HEK293 (cell line): Measurements from ENCODE around the gene NUDT16L1.
A peak's percentile ranks its signal among the peaks of the same experiment; 100 is the strongest.

Source experiments
- CTCF ChIA-PET: fragments of 350-600 bp; formaldehyde crosslinking; extraction: SDS; loops from one replicate; lab custom pipeline; 2021; ENCODE audit warnings: antibody characterized with exemption; lab: Yijun Ruan, JAX
- POLR2A ChIA-PET: fragments of 300-600 bp; formaldehyde crosslinking; extraction: SDS; loops from one replicate; lab custom pipeline; 2020; ENCODE audit warnings: antibody characterized with exemption, inconsistent platforms; lab: Yijun Ruan, JAX
- H3K27ac ChIP-seq: fragments of 200-500 bp; sonication (Bioruptor generic); 2 replicates; pipeline ENCODE4 v1.5.1; 2014; ENCODE audit warnings: low read depth, low read length, control low read depth, inconsistent platforms; ENCODE audit errors: extremely low read depth
- H3K36me3 ChIP-seq, 2 experiments: fragments of 200-500 bp in 1 of 2; sonication (Bioruptor generic) in 1 of 2; 1 replicate in 1 of 2; 2 replicates in 1 of 2; pipeline ENCODE4 v1.5.1; 2014 to 2017; ENCODE audit warnings: inconsistent platforms in 2 of 2, low read length in 2 of 2; ENCODE audit not compliant: control insufficient read depth in 2 of 2, insufficient read depth in 1 of 2
- H3K4me1 ChIP-seq: fragments of 200-500 bp; sonication (Bioruptor generic); 2 replicates; pipeline ENCODE4 v1.5.1; 2014; ENCODE audit warnings: mild to moderate bottlenecking, low read length, inconsistent platforms; ENCODE audit not compliant: control insufficient read depth, insufficient read depth
- H3K4me3 ChIP-seq: 2 replicates; pipeline ENCODE4 v1.5.1; 2011; ENCODE audit warnings: low read depth, mild to moderate bottlenecking, control low read depth, low read length, moderate library complexity
- H3K9me3 ChIP-seq: fragments of 200-500 bp; sonication (Bioruptor generic); 2 replicates; pipeline ENCODE4 v1.5.1; 2014; ENCODE audit warnings: low read depth, low read length, inconsistent platforms; ENCODE audit not compliant: control insufficient read depth, insufficient read depth
- BCL11A ChIP-seq: fragments of 450-650 bp; formaldehyde crosslinking; IDR thresholded peaks from 2 replicates; pipeline ENCODE4 v1.5.1; 2016; ENCODE audit warnings: low read depth, missing biosample characterization, missing genetic modification characterization
- RBAK ChIP-seq: fragments of 450-650 bp; formaldehyde crosslinking; IDR thresholded peaks from 2 replicates; pipeline ENCODE4 v1.5.1; 2016; ENCODE audit warnings: missing biosample characterization, missing genetic modification characterization
- SCRT1 ChIP-seq: fragments of 450-650 bp; formaldehyde crosslinking; IDR thresholded peaks from 2 replicates; pipeline ENCODE4 v1.5.1; 2016; ENCODE audit warnings: missing biosample characterization, missing genetic modification characterization, borderline replicate concordance
- SCRT2 ChIP-seq: fragments of 450-650 bp; formaldehyde crosslinking; IDR thresholded peaks from 2 replicates; pipeline ENCODE4 v1.5.1; 2016; ENCODE audit warnings: missing biosample characterization, missing genetic modification characterization
- SP2 ChIP-seq: fragments of 450-650 bp; formaldehyde crosslinking; IDR thresholded peaks from 2 replicates; pipeline ENCODE4 v1.5.1; 2016; ENCODE audit warnings: missing biosample characterization, missing genetic modification characterization
- SP3 ChIP-seq: fragments of 450-650 bp; formaldehyde crosslinking; IDR thresholded peaks from 2 replicates; pipeline ENCODE4 v1.5.1; 2016; ENCODE audit warnings: missing biosample characterization, missing genetic modification characterization
- ZBTB21 ChIP-seq: fragments of 450-650 bp; formaldehyde crosslinking; IDR thresholded peaks from 2 replicates; pipeline ENCODE4 v1.5.1; 2017; ENCODE audit warnings: missing biosample characterization, missing genetic modification characterization
- ZBTB48 ChIP-seq: fragments of 450-650 bp; formaldehyde crosslinking; IDR thresholded peaks from 2 replicates; pipeline ENCODE4 v1.5.1; 2016; ENCODE audit warnings: missing biosample characterization, missing genetic modification characterization
- ZBTB7A ChIP-seq: fragments of 450-650 bp; formaldehyde crosslinking; IDR thresholded peaks from 2 replicates; pipeline ENCODE4 v1.5.1; 2016; ENCODE audit warnings: low read depth, missing biosample characterization, missing genetic modification characterization
- ZNF155 ChIP-seq: fragments of 450-650 bp; formaldehyde crosslinking; IDR thresholded peaks from 2 replicates; pipeline ENCODE4 v1.5.1; 2016; ENCODE audit warnings: missing biosample characterization, missing genetic modification characterization
- ZNF335 ChIP-seq: fragments of 450-650 bp; formaldehyde crosslinking; conservative IDR thresholded peaks from 2 replicates; pipeline ENCODE4 v1.5.1; 2016; ENCODE audit warnings: missing biosample characterization, missing genetic modification characterization
- ZNF366 ChIP-seq: fragments of 450-650 bp; formaldehyde crosslinking; conservative IDR thresholded peaks from 2 replicates; pipeline ENCODE4 v1.5.1; 2016; ENCODE audit warnings: missing biosample characterization, missing genetic modification characterization
- ZNF560 ChIP-seq: fragments of 450-650 bp; formaldehyde crosslinking; IDR thresholded peaks from 2 replicates; pipeline ENCODE4 v1.5.1; 2017; ENCODE audit warnings: missing biosample characterization, missing genetic modification characterization, borderline replicate concordance
- ZNF596 ChIP-seq: fragments of 450-650 bp; IDR thresholded peaks from 2 replicates; pipeline ENCODE4 v1.5.0; 2018; ENCODE audit warnings: missing biosample characterization, mild to moderate bottlenecking, missing genetic modification characterization, moderate library complexity
- ZNF600 ChIP-seq: fragments of 450-650 bp; formaldehyde crosslinking; IDR thresholded peaks from 2 replicates; pipeline ENCODE4 v1.5.1; 2016; ENCODE audit warnings: missing biosample characterization, missing genetic modification characterization
- ZNF768 ChIP-seq: fragments of 450-650 bp; formaldehyde crosslinking; IDR thresholded peaks from 2 replicates; pipeline ENCODE4 v1.5.1; 2018; ENCODE audit warnings: missing biosample characterization, mild to moderate bottlenecking, missing genetic modification characterization
- ZNF785 ChIP-seq: fragments of 450-650 bp; formaldehyde crosslinking; IDR thresholded peaks from 2 replicates; pipeline ENCODE4 v1.5.1; 2016; ENCODE audit warnings: missing biosample characterization, missing genetic modification characterization
- TF ChIP-seq, protein P1 (sequence below): fragments of 450-650 bp; formaldehyde crosslinking; IDR thresholded peaks from 2 replicates; pipeline ENCODE4; 2016; ENCODE audit warnings: missing biosample characterization, missing genetic modification characterization
- TF ChIP-seq, protein P2 (sequence below): fragments of 450-650 bp; formaldehyde crosslinking; IDR thresholded peaks from 2 replicates; pipeline ENCODE4 v1.5.1; 2016; ENCODE audit warnings: missing biosample characterization, missing genetic modification characterization
- TF ChIP-seq, protein P3 (sequence below): fragments of 450-650 bp; formaldehyde crosslinking; IDR thresholded peaks from 2 replicates; pipeline ENCODE4 v1.5.1; 2017; ENCODE audit warnings: missing biosample characterization, missing genetic modification characterization
- TF ChIP-seq, protein P4 (sequence below): fragments of 450-650 bp; formaldehyde crosslinking; IDR thresholded peaks from 2 replicates; pipeline ENCODE4 v1.5.1; 2017; ENCODE audit warnings: missing biosample characterization, missing genetic modification characterization

NUDT16L1 gene

DNA sequence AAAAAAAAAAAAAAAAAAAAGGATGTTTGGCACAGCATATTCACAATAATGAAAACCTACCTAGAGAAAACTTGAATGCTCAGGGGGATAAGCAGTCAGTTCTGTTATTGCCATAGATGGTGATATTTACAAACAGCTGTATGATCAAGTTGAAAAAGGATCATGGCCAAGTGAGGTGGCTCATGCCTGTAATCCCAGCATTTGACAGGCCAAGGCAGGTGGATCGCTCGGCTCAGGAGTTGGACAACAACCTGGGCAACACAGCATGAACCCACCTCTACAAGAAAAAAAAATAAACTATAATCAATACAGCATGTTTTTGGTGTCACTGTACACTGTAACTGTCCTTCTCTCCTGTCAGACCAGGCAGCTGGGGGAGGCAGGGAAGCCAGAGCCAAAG lies 21.6 kb downstream of the NUDT16L1 start (continued):
- no peak for TF ChIP-seq RBAK (tag by site-specific recombination)
- no peak for TF ChIP-seq ZNF768 (tag by site-specific recombination)
- no peak for TF ChIP-seq SP2
- TF ChIP-seq, protein P1, sequence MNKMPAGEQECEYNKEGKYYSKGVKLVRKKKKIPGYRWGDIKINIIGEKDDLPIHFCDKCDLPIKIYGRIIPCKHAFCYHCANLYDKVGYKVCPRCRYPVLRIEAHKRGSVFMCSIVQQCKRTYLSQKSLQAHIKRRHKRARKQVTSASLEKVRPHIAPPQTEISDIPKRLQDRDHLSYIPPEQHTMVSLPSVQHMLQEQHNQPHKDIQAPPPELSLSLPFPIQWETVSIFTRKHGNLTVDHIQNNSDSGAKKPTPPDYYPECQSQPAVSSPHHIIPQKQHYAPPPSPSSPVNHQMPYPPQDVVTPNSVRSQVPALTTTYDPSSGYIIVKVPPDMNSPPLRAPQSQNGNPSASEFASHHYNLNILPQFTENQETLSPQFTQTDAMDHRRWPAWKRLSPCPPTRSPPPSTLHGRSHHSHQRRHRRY (tag by site-specific recombination): no peak

DNA sequence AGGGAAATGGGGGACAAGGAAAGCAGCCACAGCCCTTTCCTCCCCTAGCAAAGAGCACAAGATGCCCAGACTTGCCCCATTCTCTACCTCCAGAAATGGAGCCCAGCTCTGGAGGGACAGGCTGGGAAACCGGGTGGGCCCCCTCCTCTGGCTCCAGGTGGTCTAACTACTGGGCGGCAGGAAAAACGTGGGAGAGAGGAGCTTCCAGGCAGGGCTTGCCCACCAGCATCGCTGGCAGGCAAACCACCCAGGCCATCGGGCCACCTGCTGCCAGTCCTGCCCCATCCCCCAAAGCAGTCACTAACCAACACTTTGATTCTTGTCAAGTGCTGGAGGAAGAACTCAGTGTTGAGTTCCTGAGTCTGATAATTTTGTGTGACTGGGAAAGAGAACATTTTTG lies 25.1 kb downstream of the NUDT16L1 start:
- peaks cover 9 to 35% of the 10 kb centered on the region in 2 experiments; a peak in 2 of 3 replicates for H3K36me3 ChIP-seq
- no peak for TF ChIP-seq SP3
- TF ChIP-seq ZNF335 (tag by site-specific recombination): no peak
- TF ChIP-seq, all 188 proteins: peak for 0
- H3K4me3 ChIP-seq: no peak overlapping the region
- H3K9me3 ChIP-seq: no peaks in the 10 kb centered on the region
- H3K4me1 ChIP-seq: no peaks in the 10 kb centered on the region
- ChIA-PET POLR2A (no interaction called here), CTCF (no interaction called here)
- H3K27ac ChIP-seq: no peak overlapping the region

DNA sequence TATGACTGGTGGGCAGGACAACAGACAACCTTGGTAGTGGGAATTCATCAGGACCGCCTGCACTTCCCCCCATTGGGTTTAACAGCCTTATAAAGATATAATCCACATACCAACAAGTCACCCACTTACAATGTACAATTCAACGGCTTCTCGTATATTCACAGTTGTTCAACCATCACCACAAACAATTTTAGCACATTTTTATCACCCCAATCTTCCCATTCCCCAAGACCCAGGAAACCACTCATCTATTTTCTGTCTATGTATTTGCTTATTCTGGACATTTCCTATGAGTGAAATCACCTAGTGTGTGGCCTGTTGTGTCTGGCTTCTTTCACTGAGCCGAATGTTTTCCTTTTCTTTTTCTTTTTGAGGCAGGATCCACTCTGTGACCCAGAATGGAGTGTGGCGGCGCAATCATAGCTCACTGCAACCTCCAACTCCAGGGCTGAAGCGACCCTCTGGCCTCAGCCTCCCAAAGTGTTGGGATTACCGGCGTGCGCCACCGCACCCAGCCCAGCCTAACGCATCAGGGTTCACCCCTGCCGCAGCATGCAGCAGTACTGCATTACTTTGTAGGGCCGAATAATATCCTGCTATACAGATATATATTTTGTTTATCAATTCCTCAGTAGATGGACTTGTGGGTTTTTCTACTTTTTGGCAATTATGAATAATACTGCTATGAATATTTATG lies 29.9 kb downstream of the NUDT16L1 start:
- Histone ChIP-seq H3K9me3 (no peaks in the 10 kb centered on the region), H3K4me1 (no peaks in the 10 kb centered on the region), H3K36me3 (peaks cover 11 to 49% of the 10 kb centered on the region in 2 experiments; a peak in 2 of 3 replicates), H3K4me3 (no peak overlapping the region), H3K27ac (no peak overlapping the region)
- ChIA-PET POLR2A (no interaction called here), CTCF (interaction anchor here (0.6 to 0.7 kb wide), 2 partner anchors 67 to 211 kb away, joined by 3 read pairs; no protein-coding TSS in a partner anchor)
- no peak for TF ChIP-seq ZBTB21
- no peak for TF ChIP-seq ZBTB7A (tag by site-specific recombination)
- TF ChIP-seq ZNF596 (tag by site-specific recombination): no peak
- TF ChIP-seq SCRT2 (tag by site-specific recombination): no peak
- no peak for TF ChIP-seq ZNF560 (tag by site-specific recombination)
- TF ChIP-seq, all 188 proteins: peak for 0

DNA sequence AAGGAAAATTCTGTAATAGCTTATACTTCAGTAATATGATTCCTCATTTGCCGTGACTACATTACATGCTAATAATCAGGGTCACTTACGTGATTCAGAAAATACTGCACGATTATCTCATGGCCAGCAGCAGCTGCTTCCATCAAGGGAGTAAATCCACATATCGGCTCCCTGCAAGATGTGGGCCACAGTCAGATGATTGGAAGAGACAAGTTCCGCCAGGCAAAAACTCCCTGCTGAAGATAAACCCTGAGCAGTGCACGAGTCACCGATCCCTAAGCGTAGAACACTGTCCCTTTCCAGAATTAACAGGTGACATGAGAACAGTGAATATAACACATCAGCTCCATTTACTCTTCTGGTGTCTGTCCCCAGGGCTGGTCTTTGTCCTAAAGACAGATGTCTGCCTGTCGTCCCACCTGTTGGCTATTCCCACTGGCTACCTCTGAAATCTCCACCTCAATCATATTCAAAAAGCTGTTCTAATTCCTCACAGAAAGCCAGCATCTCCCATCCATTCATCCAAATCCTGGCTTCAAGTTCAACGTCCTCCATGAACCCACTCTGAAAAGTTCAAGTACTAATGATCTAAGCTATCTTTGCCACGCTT lies 31.4 kb downstream of the NUDT16L1 start:
- TF ChIP-seq SCRT2 (tag by site-specific recombination) (peak; percentile 69), BCL11A (tag by site-specific recombination) (no peak), SCRT1 (peak; percentile 54; the same call in 1 of the 2 replicates), ZNF600 (tag by site-specific recombination) (no peak), ZNF155 (tag by site-specific recombination) (no peak), ZBTB48 (tag by site-specific recombination) (peak; percentile 47; the same call in 1 of the 2 replicates), ZNF785 (tag by site-specific recombination) (no peak), ZNF366 (tag by site-specific recombination) (no peak)
- TF ChIP-seq, protein P2, sequence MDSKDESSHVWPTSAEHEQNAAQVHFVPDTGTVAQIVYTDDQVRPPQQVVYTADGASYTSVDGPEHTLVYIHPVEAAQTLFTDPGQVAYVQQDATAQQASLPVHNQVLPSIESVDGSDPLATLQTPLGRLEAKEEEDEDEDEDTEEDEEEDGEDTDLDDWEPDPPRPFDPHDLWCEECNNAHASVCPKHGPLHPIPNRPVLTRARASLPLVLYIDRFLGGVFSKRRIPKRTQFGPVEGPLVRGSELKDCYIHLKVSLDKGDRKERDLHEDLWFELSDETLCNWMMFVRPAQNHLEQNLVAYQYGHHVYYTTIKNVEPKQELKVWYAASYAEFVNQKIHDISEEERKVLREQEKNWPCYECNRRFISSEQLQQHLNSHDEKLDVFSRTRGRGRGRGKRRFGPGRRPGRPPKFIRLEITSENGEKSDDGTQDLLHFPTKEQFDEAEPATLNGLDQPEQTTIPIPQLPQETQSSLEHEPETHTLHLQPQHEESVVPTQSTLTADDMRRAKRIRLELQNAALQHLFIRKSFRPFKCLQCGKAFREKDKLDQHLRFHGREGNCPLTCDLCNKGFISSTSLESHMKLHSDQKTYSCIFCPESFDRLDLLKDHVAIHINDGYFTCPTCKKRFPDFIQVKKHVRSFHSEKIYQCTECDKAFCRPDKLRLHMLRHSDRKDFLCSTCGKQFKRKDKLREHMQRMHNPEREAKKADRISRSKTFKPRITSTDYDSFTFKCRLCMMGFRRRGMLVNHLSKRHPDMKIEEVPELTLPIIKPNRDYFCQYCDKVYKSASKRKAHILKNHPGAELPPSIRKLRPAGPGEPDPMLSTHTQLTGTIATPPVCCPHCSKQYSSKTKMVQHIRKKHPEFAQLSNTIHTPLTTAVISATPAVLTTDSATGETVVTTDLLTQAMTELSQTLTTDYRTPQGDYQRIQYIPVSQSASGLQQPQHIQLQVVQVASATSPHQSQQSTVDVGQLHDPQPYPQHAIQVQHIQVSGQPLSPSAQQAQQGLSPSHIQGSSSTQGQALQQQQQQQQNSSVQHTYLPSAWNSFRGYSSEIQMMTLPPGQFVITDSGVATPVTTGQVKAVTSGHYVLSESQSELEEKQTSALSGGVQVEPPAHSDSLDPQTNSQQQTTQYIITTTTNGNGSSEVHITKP: no peak
- TF ChIP-seq, protein P3, sequence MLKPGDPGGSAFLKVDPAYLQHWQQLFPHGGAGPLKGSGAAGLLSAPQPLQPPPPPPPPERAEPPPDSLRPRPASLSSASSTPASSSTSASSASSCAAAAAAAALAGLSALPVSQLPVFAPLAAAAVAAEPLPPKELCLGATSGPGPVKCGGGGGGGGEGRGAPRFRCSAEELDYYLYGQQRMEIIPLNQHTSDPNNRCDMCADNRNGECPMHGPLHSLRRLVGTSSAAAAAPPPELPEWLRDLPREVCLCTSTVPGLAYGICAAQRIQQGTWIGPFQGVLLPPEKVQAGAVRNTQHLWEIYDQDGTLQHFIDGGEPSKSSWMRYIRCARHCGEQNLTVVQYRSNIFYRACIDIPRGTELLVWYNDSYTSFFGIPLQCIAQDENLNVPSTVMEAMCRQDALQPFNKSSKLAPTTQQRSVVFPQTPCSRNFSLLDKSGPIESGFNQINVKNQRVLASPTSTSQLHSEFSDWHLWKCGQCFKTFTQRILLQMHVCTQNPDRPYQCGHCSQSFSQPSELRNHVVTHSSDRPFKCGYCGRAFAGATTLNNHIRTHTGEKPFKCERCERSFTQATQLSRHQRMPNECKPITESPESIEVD (tag by site-specific recombination): no peak
- TF ChIP-seq, protein P4, sequence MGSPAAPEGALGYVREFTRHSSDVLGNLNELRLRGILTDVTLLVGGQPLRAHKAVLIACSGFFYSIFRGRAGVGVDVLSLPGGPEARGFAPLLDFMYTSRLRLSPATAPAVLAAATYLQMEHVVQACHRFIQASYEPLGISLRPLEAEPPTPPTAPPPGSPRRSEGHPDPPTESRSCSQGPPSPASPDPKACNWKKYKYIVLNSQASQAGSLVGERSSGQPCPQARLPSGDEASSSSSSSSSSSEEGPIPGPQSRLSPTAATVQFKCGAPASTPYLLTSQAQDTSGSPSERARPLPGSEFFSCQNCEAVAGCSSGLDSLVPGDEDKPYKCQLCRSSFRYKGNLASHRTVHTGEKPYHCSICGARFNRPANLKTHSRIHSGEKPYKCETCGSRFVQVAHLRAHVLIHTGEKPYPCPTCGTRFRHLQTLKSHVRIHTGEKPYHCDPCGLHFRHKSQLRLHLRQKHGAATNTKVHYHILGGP (tag by site-specific recombination): no peak
- TF ChIP-seq, all 188 proteins: peak for 3
- no peak overlapping the region for H3K4me3 ChIP-seq
- CTCF ChIA-PET: interaction anchor here (1.0 kb wide), 1 partner anchor 15 kb away, joined by 4 read pairs; no protein-coding TSS in a partner anchor
- peaks cover 14 to 52% of the 10 kb centered on the region in 2 experiments; a peak in 2 of 3 replicates for H3K36me3 ChIP-seq
- POLR2A ChIA-PET: no interaction called here
- H3K4me1 ChIP-seq: no peaks in the 10 kb centered on the region
- H3K27ac ChIP-seq: no peak overlapping the region
- no peaks in the 10 kb centered on the region for H3K9me3 ChIP-seq
